Activated naive CD8-positive, alpha-beta T cell treated with anti-CD3 and anti-CD28 coated beads for 36 hours (primary cell): ENCODE results near the gene FMN1. TPM values are rescaled to one million over a fixed set of nuclear protein-coding genes. Genes with fewer than 3 reads are reported as not detected.

ENCODE experiments used
- DNase-seq: peaks from one replicate; pipeline ENCODE4 v3.0.0; 2021
- H3K27ac Mint-ChIP-seq: one replicate; pipeline ENCODE4 v1.8.0; 2022; ENCODE audit warnings: mild to moderate bottlenecking, moderate library complexity, mixed read lengths
- H3K27me3 Mint-ChIP-seq: one replicate; pipeline ENCODE4 v1.8.0; 2022; ENCODE audit warnings: mild to moderate bottlenecking, mixed read lengths
- H3K36me3 Mint-ChIP-seq: one replicate; pipeline ENCODE4 v1.8.0; 2021; ENCODE audit warnings: mild to moderate bottlenecking, mixed read lengths
- H3K4me1 Mint-ChIP-seq: one replicate; pipeline ENCODE4 v1.8.0; 2021; ENCODE audit warnings: mixed read lengths
- H3K4me3 Mint-ChIP-seq: one replicate; pipeline ENCODE4 v1.8.0; 2022; ENCODE audit warnings: mild to moderate bottlenecking, moderate library complexity, mixed read lengths
- H3K9me3 Mint-ChIP-seq: one replicate; pipeline ENCODE4 v1.8.0; 2022; ENCODE audit warnings: mixed read lengths
- total RNA-seq, 2 experiments: library from RNA; stranded (reverse); gene quantifications; one replicate each; pipeline ENCODE4 v1.2.3, GENCODE V29; 2021

Gene FMN1
- total RNA-seq, 2 experiments from 2014 or later = 0.14 to 0.31 TPM

DNA sequence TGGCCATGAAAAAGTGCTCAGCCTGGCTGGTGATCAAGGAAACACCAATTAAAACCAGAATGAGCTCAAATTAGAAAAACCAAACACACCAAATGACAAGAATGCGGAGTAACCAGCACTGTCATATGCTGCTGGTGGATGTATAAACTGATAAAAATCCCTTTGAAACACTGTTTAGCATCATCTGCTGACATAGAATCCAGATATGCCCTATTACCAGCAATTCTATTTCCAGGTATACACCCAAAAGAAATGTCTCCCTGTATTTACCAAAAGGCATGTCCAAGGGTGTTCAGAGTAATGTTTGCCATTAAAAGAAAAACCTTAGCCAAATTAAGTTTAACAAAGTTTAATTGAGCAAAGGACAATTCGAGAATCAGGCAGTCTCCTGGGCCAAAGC is 138.6 kb downstream of the FMN1 start:
- no peaks in the 10 kb centered on the region for H3K36me3 Mint-ChIP-seq
- peaks cover 3% of the 10 kb centered on the region for H3K27me3 Mint-ChIP-seq
- no peaks in the 10 kb centered on the region for H3K9me3 Mint-ChIP-seq
- H3K4me3 Mint-ChIP-seq = no peak overlapping the region
- no peak overlapping the region for H3K27ac Mint-ChIP-seq
- DNase-seq = no peak
- H3K4me1 Mint-ChIP-seq = no peaks in the 10 kb centered on the region

DNA sequence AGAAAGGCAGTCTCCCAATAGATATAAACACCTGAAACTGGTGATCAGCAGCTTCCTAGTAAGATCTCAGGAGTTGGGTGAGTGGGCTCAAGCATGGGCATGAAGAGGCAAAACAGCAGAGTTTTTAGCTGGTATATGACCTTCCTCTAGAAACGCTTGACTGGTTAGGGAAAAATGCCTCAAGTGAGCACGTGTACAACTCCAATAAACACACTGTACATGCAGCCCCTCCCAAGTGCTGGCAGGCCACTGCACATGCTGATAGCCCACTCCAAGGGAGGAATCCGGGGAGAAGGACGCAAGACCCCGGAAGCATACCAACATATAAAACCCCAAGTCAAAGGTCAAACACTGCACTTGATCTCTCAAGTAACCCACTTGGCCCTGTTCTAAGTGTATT is 143.0 kb downstream of the FMN1 start:
- no peak for DNase-seq
- H3K27ac Mint-ChIP-seq = no peak overlapping the region
- no peaks in the 10 kb centered on the region for H3K4me1 Mint-ChIP-seq
- H3K36me3 Mint-ChIP-seq = peaks cover 2% of the 10 kb centered on the region
- peaks cover 4% of the 10 kb centered on the region for H3K9me3 Mint-ChIP-seq
- no peaks in the 10 kb centered on the region for H3K27me3 Mint-ChIP-seq
- no peak overlapping the region for H3K4me3 Mint-ChIP-seq

DNA sequence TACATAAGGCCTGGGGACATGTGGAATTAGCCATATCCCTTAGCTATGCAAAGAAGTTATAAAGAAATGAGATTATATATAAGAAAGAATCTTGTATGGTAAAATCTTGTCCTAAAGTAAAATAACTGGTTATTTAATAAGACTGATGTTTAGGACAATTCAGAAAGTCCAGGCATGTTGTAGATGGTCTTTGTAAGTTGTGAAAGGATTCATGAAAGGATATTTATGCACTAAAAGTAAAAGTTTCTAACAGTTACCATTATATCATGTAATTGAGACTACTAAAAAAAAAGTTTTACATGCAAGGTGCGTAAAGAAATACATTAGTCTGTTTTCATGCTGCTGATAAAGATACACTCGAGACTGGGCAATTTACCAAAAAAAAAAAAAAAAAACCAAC is 146.3 kb downstream of the FMN1 start:
- Mint-ChIP-seq H3K9me3 (peaks cover 5% of the 10 kb centered on the region), H3K4me3 (no peak overlapping the region), H3K36me3 (peaks cover 2% of the 10 kb centered on the region), H3K4me1 (no peaks in the 10 kb centered on the region), H3K27ac (no peak overlapping the region), H3K27me3 (no peaks in the 10 kb centered on the region)
- DNase-seq = no peak

GRCh38 chr15:33047077-33047476 is 147.4 kb downstream of the FMN1 start:
- H3K4me1 Mint-ChIP-seq = no peaks in the 10 kb centered on the region
- no peak overlapping the region for H3K4me3 Mint-ChIP-seq
- no peaks in the 10 kb centered on the region for H3K27me3 Mint-ChIP-seq
- peaks cover 2% of the 10 kb centered on the region for H3K36me3 Mint-ChIP-seq
- DNase-seq = no peak
- no peak overlapping the region for H3K27ac Mint-ChIP-seq
- peaks cover 13% of the 10 kb centered on the region for H3K9me3 Mint-ChIP-seq

- H3K36me3 Mint-ChIP-seq = peaks cover 2% of the 10 kb centered on the region
- no peaks in the 10 kb centered on the region for H3K4me1 Mint-ChIP-seq
- H3K27me3 Mint-ChIP-seq = no peaks in the 10 kb centered on the region
- peaks cover 13% of the 10 kb centered on the region for H3K9me3 Mint-ChIP-seq
- DNase-seq = no peak
- H3K27ac Mint-ChIP-seq = no peak overlapping the region
- H3K4me3 Mint-ChIP-seq = no peak overlapping the region
These were observed 148.2 kb downstream of the FMN1 start for GRCh38 chr15:33046329-33046728.

DNA sequence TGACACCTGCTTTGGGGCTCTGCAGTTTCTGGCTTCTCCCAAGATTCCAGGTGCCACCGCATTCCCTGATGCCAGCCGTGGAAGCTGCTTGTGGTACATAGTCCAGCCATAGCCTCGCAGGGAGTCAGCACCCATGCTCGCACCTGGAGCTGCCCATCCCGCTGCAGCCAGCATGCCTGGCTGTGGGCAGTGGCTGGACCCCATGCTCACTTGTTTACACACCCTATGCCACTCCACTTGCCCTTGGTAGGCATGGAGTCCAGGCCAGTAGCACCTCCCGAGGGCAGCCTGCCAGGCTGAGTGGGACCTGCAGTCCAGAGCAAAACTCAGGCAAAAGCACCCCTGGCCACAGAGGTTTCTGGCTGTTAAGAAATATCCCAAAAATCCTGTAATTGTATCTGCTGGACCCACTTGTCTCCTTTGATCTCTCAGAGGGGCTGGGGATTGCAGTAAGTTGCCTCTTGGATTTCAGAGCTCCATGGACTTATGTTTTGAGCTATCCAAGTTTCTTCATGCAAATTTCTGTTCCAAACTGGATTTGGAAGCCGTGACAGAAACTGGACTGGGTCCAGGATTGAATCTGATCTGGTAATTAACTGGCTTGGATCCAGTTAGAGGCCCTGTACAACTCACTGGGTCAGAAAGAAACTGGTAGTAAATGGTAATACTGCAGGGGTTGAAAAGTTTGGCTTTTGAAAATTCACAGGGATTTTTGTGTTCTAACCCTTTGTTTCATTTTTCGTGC is 149.3 kb downstream of the FMN1 start:
- no peak overlapping the region for H3K27ac Mint-ChIP-seq
- peaks cover 2% of the 10 kb centered on the region for H3K36me3 Mint-ChIP-seq
- H3K9me3 Mint-ChIP-seq = peaks cover 13% of the 10 kb centered on the region
- DNase-seq = no peak
- no peaks in the 10 kb centered on the region for H3K27me3 Mint-ChIP-seq
- H3K4me1 Mint-ChIP-seq = no peaks in the 10 kb centered on the region
- no peak overlapping the region for H3K4me3 Mint-ChIP-seq

- DNase-seq = no peak
- Mint-ChIP-seq H3K36me3 (peaks cover 2% of the 10 kb centered on the region), H3K27ac (no peak overlapping the region), H3K9me3 (peaks cover 13% of the 10 kb centered on the region), H3K4me3 (no peak overlapping the region), H3K27me3 (no peaks in the 10 kb centered on the region), H3K4me1 (no peaks in the 10 kb centered on the region)
These were observed 149.9 kb downstream of the FMN1 start for GRCh38 chr15:33044598-33044997.

GRCh38 chr15:33043636-33044035 is 150.9 kb downstream of the FMN1 start:
- H3K4me1 Mint-ChIP-seq = no peaks in the 10 kb centered on the region
- H3K36me3 Mint-ChIP-seq = peaks cover under 1% of the 10 kb centered on the region
- H3K27me3 Mint-ChIP-seq = no peaks in the 10 kb centered on the region
- peaks cover 11% of the 10 kb centered on the region for H3K9me3 Mint-ChIP-seq
- no peak for DNase-seq
- no peak overlapping the region for H3K27ac Mint-ChIP-seq
- no peak overlapping the region for H3K4me3 Mint-ChIP-seq

DNA sequence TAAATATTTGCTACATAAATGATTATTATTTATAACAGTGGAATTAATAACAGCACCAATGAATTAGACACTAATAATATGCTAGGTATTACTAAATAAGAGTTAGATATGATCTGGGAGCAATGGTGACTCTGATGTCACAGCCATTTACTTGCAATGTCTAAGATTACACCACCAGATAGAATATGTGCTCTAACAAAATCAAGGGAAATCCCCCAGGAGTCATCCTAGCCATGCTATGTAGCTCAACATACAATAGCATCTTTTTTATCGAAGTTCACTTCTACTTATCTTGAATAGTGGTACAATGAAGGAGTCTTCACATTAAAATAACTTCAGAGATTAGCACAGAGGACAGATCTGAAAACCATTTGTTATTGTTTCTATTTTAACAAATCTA is 154.0 kb downstream of the FMN1 start:
- peaks cover 5% of the 10 kb centered on the region for H3K27me3 Mint-ChIP-seq
- H3K9me3 Mint-ChIP-seq = peaks cover 8% of the 10 kb centered on the region
- no peak overlapping the region for H3K27ac Mint-ChIP-seq
- DNase-seq = no peak
- H3K4me1 Mint-ChIP-seq = no peaks in the 10 kb centered on the region
- H3K36me3 Mint-ChIP-seq = no peaks in the 10 kb centered on the region
- H3K4me3 Mint-ChIP-seq = no peak overlapping the region

- Mint-ChIP-seq H3K36me3 (no peaks in the 10 kb centered on the region), H3K27me3 (peaks cover 6% of the 10 kb centered on the region), H3K4me3 (no peak overlapping the region), H3K4me1 (no peaks in the 10 kb centered on the region), H3K9me3 (peaks cover 2% of the 10 kb centered on the region), H3K27ac (no peak overlapping the region)
- DNase-seq = no peak
These were observed 159.9 kb downstream of the FMN1 start for GRCh38 chr15:33034588-33034987.

DNA sequence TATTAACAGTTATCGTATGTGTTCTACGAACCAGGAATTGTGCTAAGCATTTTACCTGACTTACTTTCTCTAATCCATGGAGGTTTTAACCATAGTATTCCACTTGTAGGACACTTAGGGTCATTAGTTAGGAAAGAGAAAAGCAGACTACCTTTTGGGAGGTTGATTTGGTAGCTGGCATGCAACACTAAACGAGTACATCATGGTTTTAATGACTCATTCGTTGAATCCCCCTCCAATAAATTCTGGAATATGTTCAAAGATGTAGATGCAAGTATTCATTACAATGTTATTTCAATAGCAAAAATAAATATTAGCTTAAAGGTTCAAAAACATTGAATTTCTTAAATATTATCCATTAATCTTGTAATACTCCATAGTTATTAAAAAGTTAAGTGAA is 162.5 kb downstream of the FMN1 start:
- DNase-seq = no peak
- peaks cover 4% of the 10 kb centered on the region for H3K27me3 Mint-ChIP-seq
- no peaks in the 10 kb centered on the region for H3K36me3 Mint-ChIP-seq
- H3K9me3 Mint-ChIP-seq = peaks cover 2% of the 10 kb centered on the region
- H3K4me1 Mint-ChIP-seq = no peaks in the 10 kb centered on the region
- no peak overlapping the region for H3K4me3 Mint-ChIP-seq
- H3K27ac Mint-ChIP-seq = no peak overlapping the region

- Mint-ChIP-seq H3K36me3 (no peaks in the 10 kb centered on the region), H3K9me3 (peaks cover 2% of the 10 kb centered on the region), H3K4me3 (no peak overlapping the region), H3K27me3 (peaks cover 4% of the 10 kb centered on the region), H3K27ac (no peak overlapping the region), H3K4me1 (no peaks in the 10 kb centered on the region)
- DNase-seq = no peak
These were observed 163.1 kb downstream of the FMN1 start for GRCh38 chr15:33031324-33031821.

DNA sequence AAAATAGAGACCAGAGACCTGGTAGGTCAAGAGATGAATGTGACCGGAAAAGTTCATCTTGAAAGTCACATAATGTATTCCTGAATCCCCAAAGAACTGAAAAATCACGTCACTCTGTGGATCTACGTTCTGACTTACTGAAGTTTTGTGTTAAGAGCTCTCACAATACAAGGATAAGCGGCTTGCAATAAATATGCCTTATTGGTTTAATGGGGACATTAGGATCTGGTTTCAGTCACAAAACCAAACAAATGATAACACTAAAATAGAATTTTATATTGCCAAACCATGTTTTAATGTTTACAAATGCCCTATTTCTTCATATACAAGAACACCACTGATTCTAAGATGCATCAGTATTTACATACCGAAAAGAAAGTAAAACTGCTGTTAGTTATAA is 164.2 kb downstream of the FMN1 start:
- no peak for DNase-seq
- Mint-ChIP-seq H3K4me1 (no peaks in the 10 kb centered on the region), H3K27ac (no peak overlapping the region), H3K9me3 (peaks cover 2% of the 10 kb centered on the region), H3K27me3 (peaks cover 4% of the 10 kb centered on the region), H3K36me3 (no peaks in the 10 kb centered on the region), H3K4me3 (no peak overlapping the region)

GRCh38 chr15:33029109-33029652 is 165.3 kb downstream of the FMN1 start:
- no peaks in the 10 kb centered on the region for H3K36me3 Mint-ChIP-seq
- peaks cover 4% of the 10 kb centered on the region for H3K27me3 Mint-ChIP-seq

GRCh38 chr15:33028495-33028894 is 166.0 kb downstream of the FMN1 start:
- no peaks in the 10 kb centered on the region for H3K4me1 Mint-ChIP-seq
- no peak overlapping the region for H3K4me3 Mint-ChIP-seq
- peaks cover 4% of the 10 kb centered on the region for H3K27me3 Mint-ChIP-seq

More at GRCh38 chr15:33029109-33029652, 165.3 kb downstream of the FMN1 start:
- H3K27ac Mint-ChIP-seq = no peak overlapping the region
- H3K9me3 Mint-ChIP-seq = peaks cover 2% of the 10 kb centered on the region
- H3K4me3 Mint-ChIP-seq = no peak overlapping the region
- no peaks in the 10 kb centered on the region for H3K4me1 Mint-ChIP-seq
- DNase-seq = no peak

More at GRCh38 chr15:33028495-33028894, 166.0 kb downstream of the FMN1 start:
- Mint-ChIP-seq H3K27ac (no peak overlapping the region), H3K9me3 (peaks cover 2% of the 10 kb centered on the region), H3K36me3 (no peaks in the 10 kb centered on the region)
- no peak for DNase-seq
